Measurements from ENCODE around the gene INTS1. TPM values are rescaled to one million over a fixed set of nuclear protein-coding genes. Genes with fewer than 3 reads are reported as not detected.

Gene INTS1
- total and polyA plus RNA-seq, 10 of the 15 experiments (the other 5 are each of a cell fraction or from before 2014, with no cell fraction given): 0.52 to 89.0 (median 15.1) TPM

DNA sequence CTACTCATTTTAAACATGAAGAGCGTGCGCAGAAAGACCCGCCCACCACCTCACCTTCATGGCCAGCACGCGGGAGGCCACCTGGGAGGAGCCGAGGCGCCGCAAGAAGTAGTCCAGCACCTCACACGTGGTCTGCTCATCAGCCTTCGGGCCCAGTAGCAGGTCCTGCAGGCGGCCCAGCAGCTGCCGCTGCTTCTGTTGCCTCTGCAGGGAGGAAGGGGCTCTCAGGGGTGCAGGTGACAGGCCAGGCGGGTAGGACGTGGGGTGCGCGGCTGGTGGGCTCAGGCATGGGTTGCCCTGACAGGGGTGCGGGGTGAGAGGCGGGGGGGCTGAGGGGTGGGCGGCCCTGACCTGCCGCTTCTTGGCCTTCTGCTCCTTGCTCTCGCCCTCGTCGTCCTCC is 17.6 kb downstream of the INTS1 start:
- Histone ChIP-seq H3K36me3 (ENCODE audit: control insufficient read depth in 2 of 2, insufficient read depth in 2 of 2, low read length in 1 of 2) (peaks cover 5 to 37% of the 10 kb centered on the region in 2 experiments; a peak in 3 of 4 replicates), H3K9ac (ENCODE audit: control insufficient read depth, insufficient read depth, low read length) (no peak overlapping the region), H3K27me3 (replicated peaks in 1 of 2; ENCODE audit: control insufficient read depth in 2 of 2, insufficient read depth in 2 of 2, low read length in 1 of 2) (no peaks in the 10 kb centered on the region), H3K79me2 (ENCODE audit: control insufficient read depth, insufficient read depth, low read length) (no peaks in the 10 kb centered on the region), H4K20me1 (ENCODE audit: control insufficient read depth, insufficient read depth) (no peaks in the 10 kb centered on the region), H2AFZ (ENCODE audit: control insufficient read depth, low read depth, low read length) (no peak overlapping the region), H3K9me3 (replicated peaks; ENCODE audit: control insufficient read depth, insufficient read depth, low read length) (no peaks in the 10 kb centered on the region), H3K4me2 (ENCODE audit: control insufficient read depth, insufficient read depth) (no peak overlapping the region), H3K27ac (ENCODE audit: control insufficient read depth, insufficient read depth) (no peak overlapping the region), H3K4me1 (ENCODE audit: control insufficient read depth, insufficient read depth, low read length) (no peaks in the 10 kb centered on the region), H3K4me3 (no peak overlapping the region)
- RAD21 ChIA-PET (ENCODE audit: unreplicated experiment): no interaction called here
- TF ChIP-seq PAX8 (IDR thresholded peaks at IDR 0.05) (no peak), BCL11A (IDR thresholded peaks at IDR 0.05; ENCODE audit: low read depth, low read length) (no peak), NFIC (IDR thresholded peaks at IDR 0.05; ENCODE audit: low read depth, low read length) (no peak), TCF3 (IDR thresholded peaks at IDR 0.05; ENCODE audit: borderline replicate concordance, insufficient read depth, low read depth, low read length) (no peak), RCOR1 (conservative IDR thresholded peaks at IDR 0.05; ENCODE audit: low read depth, low read length) (no peak), TARDBP (IDR thresholded peaks at IDR 0.05; ENCODE audit: borderline replicate concordance) (no peak), STAT3 (IDR thresholded peaks at IDR 0.05; ENCODE audit: low read depth, low read length) (no peak), RAD21 (IDR thresholded peaks at IDR 0.05; ENCODE audit: insufficient read depth, low read depth, low read length) (no peak), KDM1A (IDR thresholded peaks at IDR 0.05; ENCODE audit: borderline replicate concordance) (no peak)
- 96% methylated on average over 13 of the region's 23 CpGs for WGBS (ENCODE audit: insufficient coverage, insufficient replicate concordance, low lambda C conversion rate, missing lambda C conversion rate)
- no TSS peak for BruUV-seq (replicated peaks)
- no peak for FAIRE-seq
- POLR2A ChIA-PET: no interaction called here
- CTCF ChIA-PET: no interaction called here
- ATAC-seq: no peak
- DNase-seq (ENCODE audit: low read depth, low spot score): no peak
- in situ Hi-C loops (cut with MboI): no loop called here
- SMC1A ChIA-PET (ENCODE audit: uncharacterized antibody, unreplicated experiment): no interaction called here
- intact Hi-C loops (cut with micrococcal nuclease; ENCODE audit: unreplicated experiment): no loop called here

DNA sequence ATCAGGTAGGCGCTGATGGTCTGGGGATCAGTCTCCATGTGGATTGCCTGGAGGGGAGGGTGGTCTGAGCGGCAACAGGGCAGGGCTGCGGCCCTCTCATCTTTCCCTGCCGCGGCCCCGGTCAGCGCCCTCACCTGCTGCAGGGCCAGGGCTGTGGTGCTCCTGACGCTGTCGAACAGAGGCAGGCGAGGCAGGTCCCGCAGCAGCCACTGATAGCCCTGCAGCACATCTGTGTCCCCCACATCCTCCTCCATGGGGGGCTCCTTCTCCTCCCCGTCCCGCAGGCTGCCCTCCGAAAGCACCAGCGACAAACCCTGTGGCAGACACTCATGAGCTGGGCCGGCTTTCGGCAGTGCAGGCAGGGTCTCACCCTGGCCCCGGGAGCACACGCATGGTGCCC is 19.0 kb downstream of the INTS1 start:
- H3K4me1 ChIP-seq (ENCODE audit: control insufficient read depth, insufficient read depth, low read length): no peaks in the 10 kb centered on the region
- RAD21 ChIA-PET (ENCODE audit: unreplicated experiment): no interaction called here
- FAIRE-seq (no peak), ATAC-seq (no peak), DNase-seq (ENCODE audit: low read depth, low spot score) (no peak)
- H4K20me1 ChIP-seq (ENCODE audit: control insufficient read depth, insufficient read depth): no peaks in the 10 kb centered on the region
- in situ Hi-C loops (cut with MboI): no loop called here
- intact Hi-C loops (cut with micrococcal nuclease; ENCODE audit: unreplicated experiment): no loop called here
- H3K4me2 ChIP-seq (ENCODE audit: control insufficient read depth, insufficient read depth): no peak overlapping the region
- SMC1A ChIA-PET (ENCODE audit: uncharacterized antibody, unreplicated experiment): no interaction called here
- H3K79me2 ChIP-seq (ENCODE audit: control insufficient read depth, insufficient read depth, low read length): no peaks in the 10 kb centered on the region
- no peak overlapping the region for H2AFZ ChIP-seq (ENCODE audit: control insufficient read depth, low read depth, low read length)
- WGBS (ENCODE audit: insufficient coverage, insufficient replicate concordance, low lambda C conversion rate, missing lambda C conversion rate): 99% methylated on average over 17 of the region's 19 CpGs
- no peaks in the 10 kb centered on the region for H3K27me3 ChIP-seq (replicated peaks in 1 of 2; ENCODE audit: control insufficient read depth in 2 of 2, insufficient read depth in 2 of 2, low read length in 1 of 2)
- H3K4me3 ChIP-seq: no peak overlapping the region
- H3K36me3 ChIP-seq (ENCODE audit: control insufficient read depth in 2 of 2, insufficient read depth in 2 of 2, low read length in 1 of 2): peaks cover 0 to 37% of the 10 kb centered on the region in 2 experiments; a peak in 3 of 4 replicates
- POLR2A ChIA-PET: no interaction called here
- BruUV-seq (replicated peaks): no TSS peak
- CTCF ChIA-PET: no interaction called here
- H3K9me3 ChIP-seq (replicated peaks; ENCODE audit: control insufficient read depth, insufficient read depth, low read length): no peaks in the 10 kb centered on the region
- no peak overlapping the region for H3K27ac ChIP-seq (ENCODE audit: control insufficient read depth, insufficient read depth)
- H3K9ac ChIP-seq (ENCODE audit: control insufficient read depth, insufficient read depth, low read length): no peak overlapping the region
- TF ChIP-seq TAF1 (IDR thresholded peaks at IDR 0.05; ENCODE audit: borderline replicate concordance, low read depth, low read length) (no peak), SREBF2 (IDR thresholded peaks at IDR 0.05; ENCODE audit: low read length) (no peak), RAD51 (IDR thresholded peaks at IDR 0.05) (no peak), EP300 (IDR thresholded peaks at IDR 0.05; ENCODE audit: borderline replicate concordance in 1 of 2, control insufficient read depth in 1 of 2, low read depth in 2 of 2, low read length in 2 of 2) (no peak), ETV6 (conservative IDR thresholded peaks at IDR 0.05 in 1 of 2, IDR thresholded peaks at IDR 0.05 in 1 of 2; ENCODE audit: borderline replicate concordance in 1 of 2, low read depth in 1 of 2) (no peak), DPF2 (IDR thresholded peaks at IDR 0.05) (no peak)
- TF ChIP-seq, protein P1, sequence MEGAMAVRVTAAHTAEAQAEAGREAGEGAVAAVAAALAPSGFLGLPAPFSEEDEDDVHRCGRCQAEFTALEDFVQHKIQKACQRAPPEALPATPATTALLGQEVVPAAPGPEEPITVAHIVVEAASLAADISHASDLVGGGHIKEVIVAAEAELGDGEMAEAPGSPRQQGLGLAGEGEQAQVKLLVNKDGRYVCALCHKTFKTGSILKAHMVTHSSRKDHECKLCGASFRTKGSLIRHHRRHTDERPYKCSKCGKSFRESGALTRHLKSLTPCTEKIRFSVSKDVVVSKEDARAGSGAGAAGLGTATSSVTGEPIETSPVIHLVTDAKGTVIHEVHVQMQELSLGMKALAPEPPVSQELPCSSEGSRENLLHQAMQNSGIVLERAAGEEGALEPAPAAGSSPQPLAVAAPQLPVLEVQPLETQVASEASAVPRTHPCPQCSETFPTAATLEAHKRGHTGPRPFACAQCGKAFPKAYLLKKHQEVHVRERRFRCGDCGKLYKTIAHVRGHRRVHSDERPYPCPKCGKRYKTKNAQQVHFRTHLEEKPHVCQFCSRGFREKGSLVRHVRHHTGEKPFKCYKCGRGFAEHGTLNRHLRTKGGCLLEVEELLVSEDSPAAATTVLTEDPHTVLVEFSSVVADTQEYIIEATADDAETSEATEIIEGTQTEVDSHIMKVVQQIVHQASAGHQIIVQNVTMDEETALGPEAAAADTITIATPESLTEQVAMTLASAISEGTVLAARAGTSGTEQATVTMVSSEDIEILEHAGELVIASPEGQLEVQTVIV (IDR thresholded peaks at IDR 0.05; ENCODE audit: borderline replicate concordance, partially characterized antibody): no peak
- TF ChIP-seq, protein P2, sequence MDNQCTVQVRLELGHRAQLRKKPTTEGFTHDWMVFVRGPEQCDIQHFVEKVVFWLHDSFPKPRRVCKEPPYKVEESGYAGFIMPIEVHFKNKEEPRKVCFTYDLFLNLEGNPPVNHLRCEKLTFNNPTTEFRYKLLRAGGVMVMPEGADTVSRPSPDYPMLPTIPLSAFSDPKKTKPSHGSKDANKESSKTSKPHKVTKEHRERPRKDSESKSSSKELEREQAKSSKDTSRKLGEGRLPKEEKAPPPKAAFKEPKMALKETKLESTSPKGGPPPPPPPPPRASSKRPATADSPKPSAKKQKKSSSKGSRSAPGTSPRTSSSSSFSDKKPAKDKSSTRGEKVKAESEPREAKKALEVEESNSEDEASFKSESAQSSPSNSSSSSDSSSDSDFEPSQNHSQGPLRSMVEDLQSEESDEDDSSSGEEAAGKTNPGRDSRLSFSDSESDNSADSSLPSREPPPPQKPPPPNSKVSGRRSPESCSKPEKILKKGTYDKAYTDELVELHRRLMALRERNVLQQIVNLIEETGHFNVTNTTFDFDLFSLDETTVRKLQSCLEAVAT (IDR thresholded peaks at IDR 0.05): no peak

All from GM12878 (cell line).